ENCODE results near the gene TMEM14C.

DNA sequence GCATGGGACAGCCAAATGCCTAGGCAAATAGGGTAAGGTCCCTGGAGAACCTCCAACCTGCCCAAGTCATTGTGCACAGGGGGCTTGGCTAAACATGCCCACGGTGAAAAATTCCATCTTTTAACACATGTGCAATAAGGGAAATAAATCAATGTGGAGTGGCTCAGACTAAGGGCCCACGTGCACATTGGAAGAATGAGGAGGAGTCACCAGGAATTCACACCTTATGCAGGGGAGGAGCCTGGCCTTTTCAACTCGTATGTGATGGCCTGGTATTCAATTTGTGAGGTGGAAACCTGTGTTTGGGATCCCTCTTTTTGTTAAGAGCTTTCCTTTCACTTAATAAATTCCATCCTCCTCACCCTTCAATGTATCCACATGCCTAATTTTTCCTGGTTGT, 41.1 kb upstream of the TMEM14C start:
- TF ChIP-seq CTCF (IDR thresholded peaks at IDR 0.05; ENCODE audit: extremely low read depth in 1 of 2, insufficient read depth in 1 of 2, low read depth in 1 of 2, low read length in 2 of 2), result no peak
- TF ChIP-seq, protein P1, sequence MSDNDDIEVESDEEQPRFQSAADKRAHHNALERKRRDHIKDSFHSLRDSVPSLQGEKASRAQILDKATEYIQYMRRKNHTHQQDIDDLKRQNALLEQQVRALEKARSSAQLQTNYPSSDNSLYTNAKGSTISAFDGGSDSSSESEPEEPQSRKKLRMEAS (IDR thresholded peaks at IDR 0.05; ENCODE audit: insufficient read depth, insufficient read length), result no peak
- TF ChIP-seq POLR2AphosphoS5 (IDR thresholded peaks at IDR 0.05; ENCODE audit: insufficient read depth, low read depth, low read length), result no peak
- no peak for TF ChIP-seq POLR2A (IDR thresholded peaks at IDR 0.05; ENCODE audit: low read depth, low read length)
- TF ChIP-seq EZH2 (IDR thresholded peaks at IDR 0.05; ENCODE audit: borderline replicate concordance, low read depth, low read length, severe bottlenecking), result no peak
- no peak for TF ChIP-seq MYC (IDR thresholded peaks at IDR 0.05; ENCODE audit: low read depth, low read length)
- no peak for TF ChIP-seq JUN (IDR thresholded peaks at IDR 0.05; ENCODE audit: borderline replicate concordance, insufficient read depth, insufficient read length, low read depth)
- TF ChIP-seq FOS (IDR thresholded peaks at IDR 0.05; ENCODE audit: borderline replicate concordance, insufficient read depth, low read length), result no peak

All from endothelial cell of umbilical vein (primary cell).